NCI-H2196 (cell line): Measurements from ENCODE around the gene NUDT3.
A peak's percentile ranks its signal among the peaks of the same experiment; 100 is the strongest.
"Not testable (repeated sequence)": the region's sequence is repeated elsewhere in the genome, so short reads cannot be mapped to it uniquely, and the experiment has no call there.

ENCODE experiments used
- DNase-seq: peaks from one replicate; lab custom pipeline; 2025; ENCODE audit not compliant: unreplicated experiment; lab: John Stamatoyannopoulos, UW

The NUDT3 gene

GRCh38 chr6:34269132-34269531, 123.3 kb downstream of the NUDT3 start:
- not testable (repeated sequence) for DNase-seq

DNA sequence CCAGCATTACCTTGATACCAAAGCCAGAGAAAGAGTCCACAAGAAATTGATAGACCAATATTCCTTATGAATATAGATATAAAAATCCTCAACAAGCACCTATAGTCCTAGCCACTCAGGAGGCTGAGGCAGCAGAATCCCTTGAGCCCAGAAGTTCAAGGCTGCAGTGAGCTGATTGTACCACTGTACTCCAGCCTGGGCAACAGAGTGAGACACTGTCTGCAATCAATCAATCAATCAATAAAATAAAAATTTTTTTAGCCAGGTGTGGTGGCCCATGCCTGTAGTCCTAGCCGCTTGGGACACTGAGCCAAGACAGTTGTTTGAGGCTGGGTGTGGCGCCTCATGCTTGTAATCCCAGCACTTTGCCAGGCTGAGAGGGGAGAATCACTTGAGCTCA, 124.7 kb downstream of the NUDT3 start:
- no peak for DNase-seq

GRCh38 chr6:34263484-34263883, 129.0 kb downstream of the NUDT3 start:
- not testable (repeated sequence) for DNase-seq

GRCh38 chr6:34260576-34261267, 131.7 kb downstream of the NUDT3 start:
- DNase-seq = no peak

- DNase-seq = no peak
Observed at GRCh38 chr6:34259529-34260069, 132.9 kb downstream of the NUDT3 start.

GRCh38 chr6:34252395-34252794, 140.1 kb downstream of the NUDT3 start:
- not testable (repeated sequence) for DNase-seq

DNA sequence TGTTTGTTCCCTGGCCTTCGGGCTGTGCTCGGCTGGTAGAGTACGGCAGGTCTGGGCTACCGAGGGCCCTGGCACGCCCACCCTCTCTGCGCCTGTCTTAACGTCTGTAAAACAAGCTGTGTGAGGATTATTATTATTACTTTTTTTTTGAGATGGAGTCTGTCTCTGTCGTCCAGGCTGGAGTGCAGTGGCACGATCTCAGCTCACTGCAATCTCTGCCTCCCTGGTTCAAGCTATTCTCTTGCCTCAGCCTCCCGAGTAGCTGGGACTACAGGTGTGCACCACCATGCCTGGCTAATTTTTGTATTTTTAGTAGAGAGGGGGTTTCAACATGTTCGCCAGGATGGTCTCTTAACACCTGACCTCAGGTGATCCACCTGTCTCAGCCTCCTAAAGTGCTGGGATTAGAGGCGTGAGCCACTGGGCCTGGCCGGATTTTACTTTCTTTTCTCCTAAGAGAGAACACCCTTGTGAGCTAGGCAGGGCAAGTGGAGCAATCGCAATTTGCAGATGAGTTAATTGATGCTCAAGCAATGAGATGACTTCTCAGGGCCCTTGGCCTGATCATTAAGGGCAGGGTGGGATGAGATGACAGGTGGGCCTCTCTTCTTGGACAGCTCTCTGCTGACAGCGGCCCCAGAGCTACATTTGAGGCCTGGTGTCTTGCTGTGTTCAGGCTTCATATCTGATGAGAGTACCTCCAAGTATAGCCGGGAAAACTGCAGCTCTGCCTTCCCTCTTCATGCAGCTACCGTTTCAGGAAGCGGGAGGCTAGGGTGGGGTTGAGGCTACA, 142.8 kb downstream of the NUDT3 start:
- no peak for DNase-seq

DNA sequence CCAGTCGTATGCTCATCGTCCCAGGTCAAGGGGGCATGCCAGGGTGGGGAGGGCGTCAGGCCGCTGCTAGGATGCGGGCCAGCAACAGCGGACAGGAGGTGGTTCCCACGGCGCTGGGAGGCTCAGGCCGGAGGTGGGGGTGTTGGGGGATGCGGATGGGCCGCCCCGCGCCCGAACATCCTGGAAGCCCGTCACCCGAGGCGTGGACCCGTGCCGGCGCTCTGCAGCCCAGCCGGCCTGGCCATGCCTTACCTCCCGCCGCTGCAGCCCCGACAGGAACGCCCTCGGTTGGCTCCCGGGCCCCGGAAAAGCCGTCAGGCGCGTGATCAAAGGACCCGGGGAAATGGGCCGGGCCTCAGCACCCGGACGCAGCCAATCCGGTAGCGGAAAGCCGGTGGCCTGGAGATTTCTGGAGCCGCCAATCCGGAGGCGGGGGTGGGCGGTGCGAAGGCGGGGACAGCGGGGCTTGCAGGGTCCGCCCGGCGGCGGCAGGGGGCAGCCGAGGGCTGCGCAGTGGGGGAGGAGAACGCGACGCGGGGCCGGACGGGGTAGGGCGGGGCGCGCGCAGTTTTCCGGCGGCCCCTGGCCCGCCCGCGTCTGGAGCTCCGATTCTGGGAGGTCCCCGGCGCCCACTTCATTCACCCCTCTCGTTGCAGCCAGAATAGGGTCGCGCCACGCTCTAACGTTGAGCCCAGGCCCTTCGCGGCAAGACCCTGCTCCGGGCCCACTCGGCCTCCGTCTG, 143.6 kb downstream of the NUDT3 start, which contains the start of gene SMIM29:
TSS of gene SMIM29 (minus strand) at position 280 of the 742 bp plus-strand sequence. CDS start 1,215 bp downstream, outside the sequence.
- peak; percentile 95 for DNase-seq

DNA sequence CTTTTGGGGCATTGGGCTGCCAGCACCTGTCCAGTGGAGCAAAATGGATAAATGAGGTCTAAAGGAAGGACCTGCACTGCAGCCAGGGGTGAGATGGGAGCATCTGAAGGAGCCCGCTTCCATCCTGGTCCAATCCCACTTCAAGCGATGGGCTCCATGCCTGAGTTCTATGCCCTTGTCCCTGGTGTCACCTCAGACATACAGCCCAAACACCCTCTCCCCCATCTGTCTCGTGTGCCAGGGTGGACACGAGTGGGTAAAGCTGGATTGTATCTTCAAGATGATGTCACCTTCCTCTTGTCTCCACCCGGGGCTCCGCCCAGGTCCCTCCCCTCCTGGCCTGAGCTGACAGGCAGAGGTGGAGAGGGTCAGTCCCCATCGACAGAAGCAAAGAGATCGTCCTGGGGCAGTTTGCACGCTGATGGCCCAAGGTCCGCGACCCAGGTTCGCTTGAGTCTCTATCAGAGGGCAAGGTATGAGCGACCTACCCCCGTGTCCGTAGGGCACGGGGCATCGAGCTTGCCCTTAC, 144.2 kb downstream of the NUDT3 start:
- DNase-seq = peak; percentile 37

GRCh38 chr6:34247481-34248197, 144.8 kb downstream of the NUDT3 start:
- no peak for DNase-seq

DNA sequence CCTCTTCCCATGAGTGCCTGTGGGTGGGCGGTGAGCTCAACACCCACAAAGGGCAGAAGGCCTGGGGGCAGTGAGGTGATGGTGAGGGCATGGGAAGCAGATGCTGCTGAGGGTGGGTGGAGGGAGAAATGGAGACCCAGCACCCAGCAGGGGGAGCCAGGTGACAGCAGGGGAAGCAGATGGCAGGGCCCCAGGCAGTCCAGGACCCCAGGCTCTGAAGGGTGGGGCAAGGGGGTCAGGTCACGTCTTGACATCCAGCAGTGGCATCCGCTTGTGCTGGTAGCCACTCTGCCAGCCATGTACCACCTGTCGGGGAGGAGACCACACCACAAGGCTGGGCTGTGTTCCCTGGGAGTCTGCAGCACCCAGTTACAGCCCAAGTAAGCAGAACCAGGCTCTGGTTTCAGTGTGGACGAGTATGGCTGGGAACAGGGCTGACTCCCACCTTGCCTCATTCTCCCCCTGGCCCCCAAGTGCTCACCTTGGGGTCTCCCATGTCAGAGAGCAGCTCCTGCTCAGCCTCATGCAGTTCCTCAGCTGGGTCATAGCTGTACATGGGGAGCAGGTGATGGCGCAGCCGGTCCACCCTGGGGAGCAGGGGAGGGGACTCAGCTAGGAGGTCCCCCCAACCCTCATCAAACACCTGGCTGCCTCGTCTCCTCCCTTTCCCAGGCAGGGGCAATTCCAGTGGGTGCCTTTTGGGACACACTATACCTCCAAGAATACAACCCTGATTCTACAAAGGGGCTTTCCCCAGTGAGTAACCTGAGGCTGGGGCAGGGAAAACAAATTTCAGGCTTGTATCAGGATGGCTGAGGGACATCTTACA, 145.7 kb downstream of the NUDT3 start:
- peak; percentile 18 for DNase-seq

DNA sequence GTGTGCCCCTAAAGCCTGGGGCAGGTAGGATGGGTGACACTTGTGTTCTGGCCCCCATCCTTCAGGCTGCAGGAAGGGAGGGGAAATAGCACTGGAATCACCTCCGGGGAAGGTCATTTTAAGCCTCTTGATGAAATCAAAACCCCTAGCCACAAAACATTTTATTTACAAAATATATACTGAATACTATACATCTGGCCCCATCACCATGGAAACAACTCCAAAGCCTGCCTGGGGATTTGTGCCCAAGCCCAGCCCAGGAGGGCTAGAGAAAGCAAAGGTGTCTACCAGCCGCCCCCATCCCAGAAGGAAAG, 146.3 kb downstream of the NUDT3 start:
- no peak for DNase-seq

DNA sequence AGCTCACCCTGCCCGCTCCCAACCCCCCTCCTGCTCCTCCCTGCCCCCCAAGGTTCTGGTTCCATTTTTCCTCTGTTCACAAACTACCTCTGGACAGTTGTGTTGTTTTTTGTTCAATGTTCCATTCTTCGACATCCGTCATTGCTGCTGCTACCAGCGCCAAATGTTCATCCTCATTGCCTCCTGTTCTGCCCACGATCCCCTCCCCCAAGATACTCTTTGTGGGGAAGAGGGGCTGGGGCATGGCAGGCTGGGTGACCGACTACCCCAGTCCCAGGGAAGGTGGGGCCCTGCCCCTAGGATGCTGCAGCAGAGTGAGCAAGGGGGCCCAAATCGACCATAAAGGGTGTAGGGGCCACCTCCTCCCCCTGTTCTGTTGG, 146.7 kb downstream of the NUDT3 start:
- not testable (repeated sequence) for DNase-seq

GRCh38 chr6:34245032-34245760, 147.3 kb downstream of the NUDT3 start:
- DNase-seq = not testable (repeated sequence)

- peak; percentile 40 for DNase-seq
Observed at GRCh38 chr6:34243901-34244884, 148.3 kb downstream of the NUDT3 start.

DNA sequence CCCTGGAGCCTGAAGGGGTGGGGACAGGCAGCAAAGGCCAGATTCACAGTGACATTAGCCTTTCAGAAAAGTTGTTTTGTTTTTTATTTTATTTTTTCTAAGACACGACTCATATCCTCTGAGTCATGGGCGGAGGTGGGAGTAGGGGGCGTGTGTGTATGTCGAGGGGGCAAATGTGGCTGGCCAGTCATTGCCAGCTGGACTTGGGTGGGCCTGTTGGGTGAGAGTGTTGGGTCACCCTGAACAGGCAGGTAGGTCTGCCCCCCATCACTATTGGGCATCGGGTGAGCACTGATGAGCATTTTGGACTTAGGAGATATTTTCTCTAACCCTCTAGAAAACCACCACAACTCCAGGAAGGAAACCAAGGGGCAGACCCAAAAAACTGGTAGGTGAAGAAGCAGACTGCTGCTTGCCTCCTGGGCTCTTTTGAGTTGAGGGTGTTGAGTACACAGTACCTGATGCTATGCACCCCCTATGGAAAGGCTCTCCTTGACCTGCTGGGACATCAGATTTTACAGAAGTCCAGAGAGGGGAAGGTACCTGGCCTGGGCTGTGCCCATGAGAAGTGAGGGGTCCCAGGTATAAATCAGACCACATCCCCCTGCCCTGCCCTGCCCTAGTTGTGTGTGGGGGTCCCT, 149.2 kb downstream of the NUDT3 start:
- no peak for DNase-seq
